ENCODE results near the gene KHDC4. TPM values are rescaled to one million over a fixed set of nuclear protein-coding genes. Genes with fewer than 3 reads are reported as not detected.
A peak's percentile ranks its signal among the peaks of the same experiment; 100 is the strongest.

Gene KHDC4
- total and polyA plus RNA-seq, 9 of the 15 experiments (the other 6 are each of a cell fraction or from before 2014, with no cell fraction given): 12.1 to 185 (median 65.6) TPM

DNA sequence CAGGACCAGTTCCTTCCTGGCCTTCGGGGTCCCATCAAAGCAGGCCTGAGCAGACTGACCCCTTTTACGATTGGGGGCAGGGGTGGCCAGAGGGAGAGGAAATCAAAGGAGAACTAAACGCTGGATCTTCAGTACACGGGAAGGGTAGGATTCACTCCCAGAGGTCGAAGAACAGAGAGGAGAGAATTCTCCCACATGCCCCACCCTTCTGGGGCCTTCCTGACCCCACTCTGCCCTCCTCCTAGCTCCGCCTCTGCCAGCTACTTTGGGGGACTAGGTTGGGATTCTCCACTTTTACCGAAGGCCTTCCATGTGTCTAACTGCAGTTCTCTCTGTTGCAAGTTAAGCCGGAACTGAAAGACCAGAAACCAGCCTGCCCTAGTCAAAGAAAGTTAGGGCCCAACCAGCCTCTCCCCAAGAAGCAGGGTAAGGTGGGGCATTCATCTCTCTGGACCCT is 44.8 kb upstream of the KHDC4 start (continued):
- TF ChIP-seq, protein P1, sequence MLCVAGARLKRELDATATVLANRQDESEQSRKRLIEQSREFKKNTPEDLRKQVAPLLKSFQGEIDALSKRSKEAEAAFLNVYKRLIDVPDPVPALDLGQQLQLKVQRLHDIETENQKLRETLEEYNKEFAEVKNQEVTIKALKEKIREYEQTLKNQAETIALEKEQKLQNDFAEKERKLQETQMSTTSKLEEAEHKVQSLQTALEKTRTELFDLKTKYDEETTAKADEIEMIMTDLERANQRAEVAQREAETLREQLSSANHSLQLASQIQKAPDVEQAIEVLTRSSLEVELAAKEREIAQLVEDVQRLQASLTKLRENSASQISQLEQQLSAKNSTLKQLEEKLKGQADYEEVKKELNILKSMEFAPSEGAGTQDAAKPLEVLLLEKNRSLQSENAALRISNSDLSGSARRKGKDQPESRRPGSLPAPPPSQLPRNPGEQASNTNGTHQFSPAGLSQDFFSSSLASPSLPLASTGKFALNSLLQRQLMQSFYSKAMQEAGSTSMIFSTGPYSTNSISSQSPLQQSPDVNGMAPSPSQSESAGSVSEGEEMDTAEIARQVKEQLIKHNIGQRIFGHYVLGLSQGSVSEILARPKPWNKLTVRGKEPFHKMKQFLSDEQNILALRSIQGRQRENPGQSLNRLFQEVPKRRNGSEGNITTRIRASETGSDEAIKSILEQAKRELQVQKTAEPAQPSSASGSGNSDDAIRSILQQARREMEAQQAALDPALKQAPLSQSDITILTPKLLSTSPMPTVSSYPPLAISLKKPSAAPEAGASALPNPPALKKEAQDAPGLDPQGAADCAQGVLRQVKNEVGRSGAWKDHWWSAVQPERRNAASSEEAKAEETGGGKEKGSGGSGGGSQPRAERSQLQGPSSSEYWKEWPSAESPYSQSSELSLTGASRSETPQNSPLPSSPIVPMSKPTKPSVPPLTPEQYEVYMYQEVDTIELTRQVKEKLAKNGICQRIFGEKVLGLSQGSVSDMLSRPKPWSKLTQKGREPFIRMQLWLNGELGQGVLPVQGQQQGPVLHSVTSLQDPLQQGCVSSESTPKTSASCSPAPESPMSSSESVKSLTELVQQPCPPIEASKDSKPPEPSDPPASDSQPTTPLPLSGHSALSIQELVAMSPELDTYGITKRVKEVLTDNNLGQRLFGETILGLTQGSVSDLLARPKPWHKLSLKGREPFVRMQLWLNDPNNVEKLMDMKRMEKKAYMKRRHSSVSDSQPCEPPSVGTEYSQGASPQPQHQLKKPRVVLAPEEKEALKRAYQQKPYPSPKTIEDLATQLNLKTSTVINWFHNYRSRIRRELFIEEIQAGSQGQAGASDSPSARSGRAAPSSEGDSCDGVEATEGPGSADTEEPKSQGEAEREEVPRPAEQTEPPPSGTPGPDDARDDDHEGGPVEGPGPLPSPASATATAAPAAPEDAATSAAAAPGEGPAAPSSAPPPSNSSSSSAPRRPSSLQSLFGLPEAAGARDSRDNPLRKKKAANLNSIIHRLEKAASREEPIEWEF (CRISPR knock-in tag; IDR thresholded peaks at IDR 0.05): no peak
- TF ChIP-seq KAT8 (IDR thresholded peaks at IDR 0.05; ENCODE audit: low read depth): no peak
- peak; percentile 50; the same call in 1 of the 2 replicates for TF ChIP-seq ZFX (CRISPR knock-in tag; IDR thresholded peaks at IDR 0.05)
- no peak for TF ChIP-seq CBFA2T3 (IDR thresholded peaks at IDR 0.05)
- no peak for TF ChIP-seq NFIC (IDR thresholded peaks at IDR 0.05)
- no peak for TF ChIP-seq DMBX1 (CRISPR knock-in tag; IDR thresholded peaks at IDR 0.05; ENCODE audit: borderline replicate concordance)
- TF ChIP-seq, protein P2, sequence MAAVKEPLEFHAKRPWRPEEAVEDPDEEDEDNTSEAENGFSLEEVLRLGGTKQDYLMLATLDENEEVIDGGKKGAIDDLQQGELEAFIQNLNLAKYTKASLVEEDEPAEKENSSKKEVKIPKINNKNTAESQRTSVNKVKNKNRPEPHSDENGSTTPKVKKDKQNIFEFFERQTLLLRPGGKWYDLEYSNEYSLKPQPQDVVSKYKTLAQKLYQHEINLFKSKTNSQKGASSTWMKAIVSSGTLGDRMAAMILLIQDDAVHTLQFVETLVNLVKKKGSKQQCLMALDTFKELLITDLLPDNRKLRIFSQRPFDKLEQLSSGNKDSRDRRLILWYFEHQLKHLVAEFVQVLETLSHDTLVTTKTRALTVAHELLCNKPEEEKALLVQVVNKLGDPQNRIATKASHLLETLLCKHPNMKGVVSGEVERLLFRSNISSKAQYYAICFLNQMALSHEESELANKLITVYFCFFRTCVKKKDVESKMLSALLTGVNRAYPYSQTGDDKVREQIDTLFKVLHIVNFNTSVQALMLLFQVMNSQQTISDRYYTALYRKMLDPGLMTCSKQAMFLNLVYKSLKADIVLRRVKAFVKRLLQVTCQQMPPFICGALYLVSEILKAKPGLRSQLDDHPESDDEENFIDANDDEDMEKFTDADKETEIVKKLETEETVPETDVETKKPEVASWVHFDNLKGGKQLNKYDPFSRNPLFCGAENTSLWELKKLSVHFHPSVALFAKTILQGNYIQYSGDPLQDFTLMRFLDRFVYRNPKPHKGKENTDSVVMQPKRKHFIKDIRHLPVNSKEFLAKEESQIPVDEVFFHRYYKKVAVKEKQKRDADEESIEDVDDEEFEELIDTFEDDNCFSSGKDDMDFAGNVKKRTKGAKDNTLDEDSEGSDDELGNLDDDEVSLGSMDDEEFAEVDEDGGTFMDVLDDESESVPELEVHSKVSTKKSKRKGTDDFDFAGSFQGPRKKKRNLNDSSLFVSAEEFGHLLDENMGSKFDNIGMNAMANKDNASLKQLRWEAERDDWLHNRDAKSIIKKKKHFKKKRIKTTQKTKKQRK (IDR thresholded peaks at IDR 0.05; ENCODE audit: borderline replicate concordance, low read depth, low read length): no peak
- no peak for TF ChIP-seq ZNF347 (CRISPR knock-in tag; IDR thresholded peaks at IDR 0.05; ENCODE audit: low read depth)
- TF ChIP-seq CHD2 (IDR thresholded peaks at IDR 0.05; ENCODE audit: low read depth, low read length): no peak
- no peak for TF ChIP-seq TSC22D4 (tag; IDR thresholded peaks at IDR 0.05)
- TF ChIP-seq, protein P3, sequence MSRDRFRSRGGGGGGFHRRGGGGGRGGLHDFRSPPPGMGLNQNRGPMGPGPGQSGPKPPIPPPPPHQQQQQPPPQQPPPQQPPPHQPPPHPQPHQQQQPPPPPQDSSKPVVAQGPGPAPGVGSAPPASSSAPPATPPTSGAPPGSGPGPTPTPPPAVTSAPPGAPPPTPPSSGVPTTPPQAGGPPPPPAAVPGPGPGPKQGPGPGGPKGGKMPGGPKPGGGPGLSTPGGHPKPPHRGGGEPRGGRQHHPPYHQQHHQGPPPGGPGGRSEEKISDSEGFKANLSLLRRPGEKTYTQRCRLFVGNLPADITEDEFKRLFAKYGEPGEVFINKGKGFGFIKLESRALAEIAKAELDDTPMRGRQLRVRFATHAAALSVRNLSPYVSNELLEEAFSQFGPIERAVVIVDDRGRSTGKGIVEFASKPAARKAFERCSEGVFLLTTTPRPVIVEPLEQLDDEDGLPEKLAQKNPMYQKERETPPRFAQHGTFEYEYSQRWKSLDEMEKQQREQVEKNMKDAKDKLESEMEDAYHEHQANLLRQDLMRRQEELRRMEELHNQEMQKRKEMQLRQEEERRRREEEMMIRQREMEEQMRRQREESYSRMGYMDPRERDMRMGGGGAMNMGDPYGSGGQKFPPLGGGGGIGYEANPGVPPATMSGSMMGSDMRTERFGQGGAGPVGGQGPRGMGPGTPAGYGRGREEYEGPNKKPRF (IDR thresholded peaks at IDR 0.05; ENCODE audit: low read depth, low read length): no peak
- TF ChIP-seq, protein P4, sequence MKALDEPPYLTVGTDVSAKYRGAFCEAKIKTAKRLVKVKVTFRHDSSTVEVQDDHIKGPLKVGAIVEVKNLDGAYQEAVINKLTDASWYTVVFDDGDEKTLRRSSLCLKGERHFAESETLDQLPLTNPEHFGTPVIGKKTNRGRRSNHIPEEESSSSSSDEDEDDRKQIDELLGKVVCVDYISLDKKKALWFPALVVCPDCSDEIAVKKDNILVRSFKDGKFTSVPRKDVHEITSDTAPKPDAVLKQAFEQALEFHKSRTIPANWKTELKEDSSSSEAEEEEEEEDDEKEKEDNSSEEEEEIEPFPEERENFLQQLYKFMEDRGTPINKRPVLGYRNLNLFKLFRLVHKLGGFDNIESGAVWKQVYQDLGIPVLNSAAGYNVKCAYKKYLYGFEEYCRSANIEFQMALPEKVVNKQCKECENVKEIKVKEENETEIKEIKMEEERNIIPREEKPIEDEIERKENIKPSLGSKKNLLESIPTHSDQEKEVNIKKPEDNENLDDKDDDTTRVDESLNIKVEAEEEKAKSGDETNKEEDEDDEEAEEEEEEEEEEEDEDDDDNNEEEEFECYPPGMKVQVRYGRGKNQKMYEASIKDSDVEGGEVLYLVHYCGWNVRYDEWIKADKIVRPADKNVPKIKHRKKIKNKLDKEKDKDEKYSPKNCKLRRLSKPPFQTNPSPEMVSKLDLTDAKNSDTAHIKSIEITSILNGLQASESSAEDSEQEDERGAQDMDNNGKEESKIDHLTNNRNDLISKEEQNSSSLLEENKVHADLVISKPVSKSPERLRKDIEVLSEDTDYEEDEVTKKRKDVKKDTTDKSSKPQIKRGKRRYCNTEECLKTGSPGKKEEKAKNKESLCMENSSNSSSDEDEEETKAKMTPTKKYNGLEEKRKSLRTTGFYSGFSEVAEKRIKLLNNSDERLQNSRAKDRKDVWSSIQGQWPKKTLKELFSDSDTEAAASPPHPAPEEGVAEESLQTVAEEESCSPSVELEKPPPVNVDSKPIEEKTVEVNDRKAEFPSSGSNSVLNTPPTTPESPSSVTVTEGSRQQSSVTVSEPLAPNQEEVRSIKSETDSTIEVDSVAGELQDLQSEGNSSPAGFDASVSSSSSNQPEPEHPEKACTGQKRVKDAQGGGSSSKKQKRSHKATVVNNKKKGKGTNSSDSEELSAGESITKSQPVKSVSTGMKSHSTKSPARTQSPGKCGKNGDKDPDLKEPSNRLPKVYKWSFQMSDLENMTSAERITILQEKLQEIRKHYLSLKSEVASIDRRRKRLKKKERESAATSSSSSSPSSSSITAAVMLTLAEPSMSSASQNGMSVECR (CRISPR knock-in tag; IDR thresholded peaks at IDR 0.05): no peak
- TF ChIP-seq ZC3H11A (IDR thresholded peaks at IDR 0.05; ENCODE audit: low read depth, low read length): no peak

Data from K562 (cell line).